KMS-11 (cell line): ENCODE data around the gene MDFI.

Source experiments
- H2AFZ ChIP-seq: fragments of 200-600 bp; sonication (generic); 2 replicates; pipeline ENCODE4 v1.6.1; 2016; ENCODE audit warnings: antibody characterized with exemption, mixed run types, low read depth
- H3K27ac ChIP-seq: fragments of 200-600 bp; sonication (generic); 2 replicates; pipeline ENCODE4 v1.6.1; 2016; ENCODE audit warnings: mild to moderate bottlenecking, mixed run types
- H3K27me3 ChIP-seq: fragments of 200-600 bp; sonication (generic); 2 replicates; pipeline ENCODE4 v1.6.1; 2017; ENCODE audit warnings: mild to moderate bottlenecking, low read depth, mixed run types, moderate library complexity; ENCODE audit not compliant: insufficient read depth
- H3K36me3 ChIP-seq: fragments of 200-600 bp; sonication (generic); 2 replicates; pipeline ENCODE4 v1.6.1; 2017; ENCODE audit warnings: mild to moderate bottlenecking, mixed run types; ENCODE audit not compliant: insufficient read depth
- H3K4me1 ChIP-seq: fragments of 200-600 bp; sonication (generic); 2 replicates; pipeline ENCODE4 v1.6.1; 2016; ENCODE audit warnings: mild to moderate bottlenecking, low read depth, mixed run types; ENCODE audit not compliant: poor library complexity, severe bottlenecking
- H3K4me2 ChIP-seq: fragments of 200-600 bp; sonication (generic); 2 replicates; pipeline ENCODE4 v1.7.0; 2016; ENCODE audit warnings: mild to moderate bottlenecking, mixed run types
- H3K4me3 ChIP-seq: fragments of 200-600 bp; sonication (generic); IDR thresholded peaks from 2 replicates; pipeline ENCODE4 v1.6.1; 2017; ENCODE audit warnings: low read depth, low read length, mixed read lengths; ENCODE audit not compliant: insufficient read depth
- H3K79me2 ChIP-seq: fragments of 200-600 bp; sonication (generic); 2 replicates; pipeline ENCODE4 v1.6.1; 2016; ENCODE audit warnings: low read depth, mixed run types; ENCODE audit not compliant: insufficient read depth
- H3K9ac ChIP-seq: fragments of 200-600 bp; sonication (generic); 2 replicates; pipeline ENCODE4 v1.6.1; 2016; ENCODE audit warnings: mild to moderate bottlenecking, mixed run types
- H4K20me1 ChIP-seq: fragments of 200-600 bp; sonication (generic); 2 replicates; pipeline ENCODE4 v1.6.1; 2016; ENCODE audit warnings: mild to moderate bottlenecking, mixed run types; ENCODE audit not compliant: insufficient read depth
- TF ChIP-seq, protein P1 (sequence below): fragments of 200-600 bp; sonication (generic); conservative IDR thresholded peaks from 2 replicates; pipeline ENCODE4 v1.6.1; 2017; ENCODE audit warnings: low read depth, mild to moderate bottlenecking, antibody characterized with exemption, low read length, moderate library complexity, mixed read lengths

Gene MDFI

GRCh38 chr6:41672816-41673703, 34.8 kb downstream of the MDFI start:
- Histone ChIP-seq H3K36me3 (no peaks in the 10 kb centered on the region), H3K4me1 (no peaks in the 10 kb centered on the region), H3K27me3 (no peaks in the 10 kb centered on the region), H3K79me2 (no peaks in the 10 kb centered on the region), H3K9ac (no peak overlapping the region), H3K27ac (no peak overlapping the region), H3K4me3 (no peak overlapping the region), H4K20me1 (no peaks in the 10 kb centered on the region), H2AFZ (no peak overlapping the region), H3K4me2 (no peak overlapping the region)
- TF ChIP-seq, protein P1, sequence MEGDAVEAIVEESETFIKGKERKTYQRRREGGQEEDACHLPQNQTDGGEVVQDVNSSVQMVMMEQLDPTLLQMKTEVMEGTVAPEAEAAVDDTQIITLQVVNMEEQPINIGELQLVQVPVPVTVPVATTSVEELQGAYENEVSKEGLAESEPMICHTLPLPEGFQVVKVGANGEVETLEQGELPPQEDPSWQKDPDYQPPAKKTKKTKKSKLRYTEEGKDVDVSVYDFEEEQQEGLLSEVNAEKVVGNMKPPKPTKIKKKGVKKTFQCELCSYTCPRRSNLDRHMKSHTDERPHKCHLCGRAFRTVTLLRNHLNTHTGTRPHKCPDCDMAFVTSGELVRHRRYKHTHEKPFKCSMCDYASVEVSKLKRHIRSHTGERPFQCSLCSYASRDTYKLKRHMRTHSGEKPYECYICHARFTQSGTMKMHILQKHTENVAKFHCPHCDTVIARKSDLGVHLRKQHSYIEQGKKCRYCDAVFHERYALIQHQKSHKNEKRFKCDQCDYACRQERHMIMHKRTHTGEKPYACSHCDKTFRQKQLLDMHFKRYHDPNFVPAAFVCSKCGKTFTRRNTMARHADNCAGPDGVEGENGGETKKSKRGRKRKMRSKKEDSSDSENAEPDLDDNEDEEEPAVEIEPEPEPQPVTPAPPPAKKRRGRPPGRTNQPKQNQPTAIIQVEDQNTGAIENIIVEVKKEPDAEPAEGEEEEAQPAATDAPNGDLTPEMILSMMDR: no peak

DNA sequence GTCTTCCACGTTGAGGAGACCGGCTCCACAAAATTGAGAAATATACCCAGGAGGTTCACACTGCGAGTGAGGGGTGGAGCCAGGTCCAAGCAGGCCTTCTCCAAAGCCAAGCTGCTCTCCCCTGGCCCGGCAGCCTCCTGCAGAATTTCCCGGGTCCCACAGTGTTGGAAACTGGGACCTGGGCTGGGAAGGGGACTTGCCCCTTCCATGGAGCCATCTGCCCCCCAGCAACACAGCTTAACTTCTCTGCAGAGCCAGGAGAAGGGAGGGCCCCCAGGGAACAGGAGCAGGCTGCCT, 35.4 kb downstream of the MDFI start:
- no peak overlapping the region for H3K9ac ChIP-seq
- no peaks in the 10 kb centered on the region for H3K4me1 ChIP-seq
- no peaks in the 10 kb centered on the region for H3K36me3 ChIP-seq
- TF ChIP-seq, protein P1: no peak
- no peaks in the 10 kb centered on the region for H3K79me2 ChIP-seq
- no peak overlapping the region for H2AFZ ChIP-seq
- H3K4me2 ChIP-seq: no peak overlapping the region
- no peak overlapping the region for H3K4me3 ChIP-seq
- no peaks in the 10 kb centered on the region for H3K27me3 ChIP-seq
- no peaks in the 10 kb centered on the region for H4K20me1 ChIP-seq
- no peak overlapping the region for H3K27ac ChIP-seq

- Histone ChIP-seq H3K27me3 (no peaks in the 10 kb centered on the region), H3K36me3 (no peaks in the 10 kb centered on the region), H2AFZ (no peak overlapping the region), H3K27ac (no peak overlapping the region), H4K20me1 (no peaks in the 10 kb centered on the region), H3K4me1 (no peaks in the 10 kb centered on the region), H3K79me2 (no peaks in the 10 kb centered on the region), H3K4me2 (no peak overlapping the region), H3K9ac (no peak overlapping the region), H3K4me3 (no peak overlapping the region)
- TF ChIP-seq, protein P1: no peak
These were observed 36.1 kb downstream of the MDFI start for GRCh38 chr6:41674231-41675000.

GRCh38 chr6:41675176-41675775, 37.0 kb downstream of the MDFI start:
- TF ChIP-seq, protein P1: no peak
- no peak overlapping the region for H3K4me2 ChIP-seq
- no peaks in the 10 kb centered on the region for H3K36me3 ChIP-seq
- H3K4me3 ChIP-seq: no peak overlapping the region
- no peaks in the 10 kb centered on the region for H3K27me3 ChIP-seq
- no peak overlapping the region for H3K9ac ChIP-seq
- H4K20me1 ChIP-seq: no peaks in the 10 kb centered on the region
- H2AFZ ChIP-seq: no peak overlapping the region
- no peaks in the 10 kb centered on the region for H3K4me1 ChIP-seq
- no peak overlapping the region for H3K27ac ChIP-seq
- no peaks in the 10 kb centered on the region for H3K79me2 ChIP-seq
